ENCODE measurements around the gene SLCO4A1.

DNA sequence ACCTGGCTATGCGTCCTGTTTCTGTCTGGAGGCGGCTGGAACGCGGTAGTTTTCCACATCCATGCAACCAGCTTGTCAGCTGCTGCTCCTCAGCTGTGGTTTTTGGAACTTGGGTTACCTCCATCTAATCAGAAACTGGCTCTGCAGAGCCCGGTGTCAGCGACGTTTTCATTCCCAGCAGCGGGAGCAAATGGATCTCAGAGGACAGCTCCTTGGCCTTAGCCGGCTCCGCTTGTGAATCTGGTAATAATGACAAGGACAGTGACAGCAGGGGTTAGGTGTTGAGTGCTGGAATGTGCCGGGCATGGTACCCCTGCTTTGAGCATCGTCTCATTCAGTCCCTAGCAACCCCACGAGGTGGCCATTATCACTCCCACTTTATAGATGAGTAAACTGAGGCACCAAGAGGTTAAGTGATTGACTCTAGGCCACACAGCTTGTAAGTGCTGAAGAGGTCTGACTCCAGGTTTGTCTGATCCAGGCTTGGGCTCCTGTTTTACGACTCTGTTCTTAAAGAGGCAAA is 1.3 kb downstream of the SLCO4A1 start:
- TF ChIP-seq, protein P1, sequence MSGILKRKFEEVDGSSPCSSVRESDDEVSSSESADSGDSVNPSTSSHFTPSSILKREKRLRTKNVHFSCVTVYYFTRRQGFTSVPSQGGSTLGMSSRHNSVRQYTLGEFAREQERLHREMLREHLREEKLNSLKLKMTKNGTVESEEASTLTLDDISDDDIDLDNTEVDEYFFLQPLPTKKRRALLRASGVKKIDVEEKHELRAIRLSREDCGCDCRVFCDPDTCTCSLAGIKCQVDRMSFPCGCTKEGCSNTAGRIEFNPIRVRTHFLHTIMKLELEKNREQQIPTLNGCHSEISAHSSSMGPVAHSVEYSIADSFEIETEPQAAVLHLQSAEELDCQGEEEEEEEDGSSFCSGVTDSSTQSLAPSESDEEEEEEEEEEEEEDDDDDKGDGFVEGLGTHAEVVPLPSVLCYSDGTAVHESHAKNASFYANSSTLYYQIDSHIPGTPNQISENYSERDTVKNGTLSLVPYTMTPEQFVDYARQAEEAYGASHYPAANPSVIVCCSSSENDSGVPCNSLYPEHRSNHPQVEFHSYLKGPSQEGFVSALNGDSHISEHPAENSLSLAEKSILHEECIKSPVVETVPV (CRISPR knock-in tag; IDR thresholded peaks at IDR 0.05) = no peak
- TF ChIP-seq ZNF565 (CRISPR knock-in tag; conservative IDR thresholded peaks at IDR 0.05; ENCODE audit: low read depth) = no peak
- TF ChIP-seq, protein P2, sequence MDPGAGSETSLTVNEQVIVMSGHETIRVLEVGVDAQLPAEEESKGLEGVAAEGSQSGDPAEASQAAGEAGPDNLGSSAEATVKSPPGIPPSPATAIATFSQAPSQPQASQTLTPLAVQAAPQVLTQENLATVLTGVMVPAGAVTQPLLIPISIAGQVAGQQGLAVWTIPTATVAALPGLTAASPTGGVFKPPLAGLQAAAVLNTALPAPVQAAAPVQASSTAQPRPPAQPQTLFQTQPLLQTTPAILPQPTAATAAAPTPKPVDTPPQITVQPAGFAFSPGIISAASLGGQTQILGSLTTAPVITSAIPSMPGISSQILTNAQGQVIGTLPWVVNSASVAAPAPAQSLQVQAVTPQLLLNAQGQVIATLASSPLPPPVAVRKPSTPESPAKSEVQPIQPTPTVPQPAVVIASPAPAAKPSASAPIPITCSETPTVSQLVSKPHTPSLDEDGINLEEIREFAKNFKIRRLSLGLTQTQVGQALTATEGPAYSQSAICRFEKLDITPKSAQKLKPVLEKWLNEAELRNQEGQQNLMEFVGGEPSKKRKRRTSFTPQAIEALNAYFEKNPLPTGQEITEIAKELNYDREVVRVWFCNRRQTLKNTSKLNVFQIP (CRISPR knock-in tag; IDR thresholded peaks at IDR 0.05; ENCODE audit: borderline replicate concordance, low read depth) = no peak
- TF ChIP-seq ZFP30 (CRISPR knock-in tag; IDR thresholded peaks at IDR 0.05) = no peak
- TF ChIP-seq RARB (CRISPR knock-in tag; IDR thresholded peaks at IDR 0.05) = no peak
- no peak for TF ChIP-seq ISL1 (CRISPR knock-in tag; IDR thresholded peaks at IDR 0.05)
- no peak for TF ChIP-seq BACH2 (CRISPR knock-in tag; IDR thresholded peaks at IDR 0.05; ENCODE audit: borderline replicate concordance)
- TF ChIP-seq, protein P3, sequence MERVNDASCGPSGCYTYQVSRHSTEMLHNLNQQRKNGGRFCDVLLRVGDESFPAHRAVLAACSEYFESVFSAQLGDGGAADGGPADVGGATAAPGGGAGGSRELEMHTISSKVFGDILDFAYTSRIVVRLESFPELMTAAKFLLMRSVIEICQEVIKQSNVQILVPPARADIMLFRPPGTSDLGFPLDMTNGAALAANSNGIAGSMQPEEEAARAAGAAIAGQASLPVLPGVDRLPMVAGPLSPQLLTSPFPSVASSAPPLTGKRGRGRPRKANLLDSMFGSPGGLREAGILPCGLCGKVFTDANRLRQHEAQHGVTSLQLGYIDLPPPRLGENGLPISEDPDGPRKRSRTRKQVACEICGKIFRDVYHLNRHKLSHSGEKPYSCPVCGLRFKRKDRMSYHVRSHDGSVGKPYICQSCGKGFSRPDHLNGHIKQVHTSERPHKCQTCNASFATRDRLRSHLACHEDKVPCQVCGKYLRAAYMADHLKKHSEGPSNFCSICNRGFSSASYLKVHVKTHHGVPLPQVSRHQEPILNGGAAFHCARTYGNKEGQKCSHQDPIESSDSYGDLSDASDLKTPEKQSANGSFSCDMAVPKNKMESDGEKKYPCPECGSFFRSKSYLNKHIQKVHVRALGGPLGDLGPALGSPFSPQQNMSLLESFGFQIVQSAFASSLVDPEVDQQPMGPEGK (CRISPR knock-in tag; IDR thresholded peaks at IDR 0.05; ENCODE audit: borderline replicate concordance) = no peak
- TF ChIP-seq TCF4 (CRISPR knock-in tag; IDR thresholded peaks at IDR 0.05; ENCODE audit: borderline replicate concordance) = no peak
- no peak for TF ChIP-seq ARNTL (CRISPR knock-in tag; IDR thresholded peaks at IDR 0.05; ENCODE audit: borderline replicate concordance, low read depth)
- no peak for TF ChIP-seq GLIS3 (CRISPR knock-in tag; IDR thresholded peaks at IDR 0.05)
- TF ChIP-seq, protein P4, sequence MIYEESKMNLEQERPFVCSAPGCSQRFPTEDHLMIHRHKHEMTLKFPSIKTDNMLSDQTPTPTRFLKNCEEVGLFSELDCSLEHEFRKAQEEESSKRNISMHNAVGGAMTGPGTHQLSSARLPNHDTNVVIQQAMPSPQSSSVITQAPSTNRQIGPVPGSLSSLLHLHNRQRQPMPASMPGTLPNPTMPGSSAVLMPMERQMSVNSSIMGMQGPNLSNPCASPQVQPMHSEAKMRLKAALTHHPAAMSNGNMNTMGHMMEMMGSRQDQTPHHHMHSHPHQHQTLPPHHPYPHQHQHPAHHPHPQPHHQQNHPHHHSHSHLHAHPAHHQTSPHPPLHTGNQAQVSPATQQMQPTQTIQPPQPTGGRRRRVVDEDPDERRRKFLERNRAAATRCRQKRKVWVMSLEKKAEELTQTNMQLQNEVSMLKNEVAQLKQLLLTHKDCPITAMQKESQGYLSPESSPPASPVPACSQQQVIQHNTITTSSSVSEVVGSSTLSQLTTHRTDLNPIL (CRISPR knock-in tag; IDR thresholded peaks at IDR 0.05; ENCODE audit: low read depth) = no peak
- TF ChIP-seq ZC3H10 (CRISPR knock-in tag; IDR thresholded peaks at IDR 0.05) = no peak
- no peak for TF ChIP-seq ZFP3 (CRISPR knock-in tag; IDR thresholded peaks at IDR 0.05)
